Brain (organoid and tissue), 1 donor: ENCODE measurements around the gene SUN1. TPM values are rescaled to one million over a fixed set of nuclear protein-coding genes. Genes with fewer than 3 reads are reported as not detected.

Experiments used
- polyA plus RNA-seq: library from polyadenylated mRNA; stranded (reverse); fragments of 350-450 nt; fragmentation: Illumina TruSeq; extraction: RNeasy Lipid Tissue Mini Kit (QIAGEN cat#74804); gene quantifications from one replicate; pipeline ENCODE4 v1.2.3, GENCODE V29; 2015; ENCODE audit warnings: low read depth, low replicate concordance; ENCODE audit not compliant: insufficient read depth

The SUN1 gene
- polyA plus RNA-seq, 1 donor from 2014 or later = 128 TPM

Other genes starting within 250 kb of the SUN1 start
- 17.7 TPM for gene DNAAF5, start 105.8 kb upstream of the SUN1 start, polyA plus RNA-seq
- 174 TPM for gene PRKAR1B, start 105.2 kb upstream of the SUN1 start, polyA plus RNA-seq
- gene GET4, start 44.1 kb downstream of the SUN1 start, polyA plus RNA-seq = 37.7 TPM
- gene ADAP1, start 122.2 kb downstream of the SUN1 start, polyA plus RNA-seq = 60.1 TPM
- gene COX19, start 143.1 kb downstream of the SUN1 start, polyA plus RNA-seq = 2.4 TPM
- gene CYP2W1, start 150.7 kb downstream of the SUN1 start, polyA plus RNA-seq = not detected
- 10.5 TPM for gene GPR146, start 212.1 kb downstream of the SUN1 start, polyA plus RNA-seq